NCI-H345 treated with DMSO at 0.1 percent for 48 hours (cell line): ENCODE results near the gene HOXA1.

Source experiments
- DNase-seq: peaks from one replicate; lab custom pipeline; 2025; ENCODE audit not compliant: unreplicated experiment; lab: John Stamatoyannopoulos, UW

HOXA1 gene

DNA sequence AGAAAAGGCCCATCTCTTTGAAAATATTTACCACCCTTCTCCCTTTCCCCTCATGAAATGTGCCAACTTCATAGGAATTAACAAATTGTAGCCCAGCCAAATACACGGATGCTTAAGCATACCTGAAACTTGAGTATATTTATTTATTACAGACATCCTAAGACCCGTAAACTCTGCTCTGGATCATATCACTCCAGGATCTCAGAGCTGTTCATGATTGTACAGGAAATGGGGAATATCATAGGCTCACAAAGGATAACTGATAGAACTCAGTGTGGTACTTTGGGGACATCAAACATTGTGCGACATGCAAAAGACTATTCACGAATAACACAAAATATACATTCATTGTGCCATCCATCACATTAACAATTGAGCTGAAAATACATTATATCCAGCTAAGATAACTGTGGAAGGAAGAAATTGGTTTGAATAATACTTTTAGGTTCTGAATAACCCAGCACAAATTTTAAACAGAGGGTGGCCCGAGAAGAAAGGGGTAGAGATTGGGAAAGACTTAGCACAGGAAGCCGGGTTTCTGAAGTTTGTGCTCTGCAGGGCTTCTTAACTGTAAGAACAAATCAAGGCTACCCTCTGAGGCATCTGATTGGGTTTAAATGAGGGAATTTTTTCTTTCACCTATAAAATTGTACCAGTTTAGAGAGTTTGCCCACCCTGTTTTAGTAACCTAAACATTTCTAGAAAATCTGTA, 2.5 kb downstream of the HOXA1 start:
- DNase-seq, result no peak

DNA sequence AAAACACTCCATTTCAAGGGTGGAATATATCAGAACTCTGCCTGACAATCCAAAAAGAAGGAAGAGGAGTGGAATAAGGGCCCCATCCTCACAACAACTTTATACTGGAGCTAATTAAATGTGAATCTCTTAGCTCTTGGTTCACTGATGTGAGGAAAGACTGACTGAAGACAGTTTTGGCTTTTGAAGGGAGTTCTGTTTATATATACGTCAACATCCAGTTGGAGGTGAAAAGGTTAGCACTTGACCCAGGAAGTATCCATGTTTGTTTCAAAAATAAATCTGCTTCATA, 3.0 kb downstream of the HOXA1 start:
- no peak for DNase-seq

DNA sequence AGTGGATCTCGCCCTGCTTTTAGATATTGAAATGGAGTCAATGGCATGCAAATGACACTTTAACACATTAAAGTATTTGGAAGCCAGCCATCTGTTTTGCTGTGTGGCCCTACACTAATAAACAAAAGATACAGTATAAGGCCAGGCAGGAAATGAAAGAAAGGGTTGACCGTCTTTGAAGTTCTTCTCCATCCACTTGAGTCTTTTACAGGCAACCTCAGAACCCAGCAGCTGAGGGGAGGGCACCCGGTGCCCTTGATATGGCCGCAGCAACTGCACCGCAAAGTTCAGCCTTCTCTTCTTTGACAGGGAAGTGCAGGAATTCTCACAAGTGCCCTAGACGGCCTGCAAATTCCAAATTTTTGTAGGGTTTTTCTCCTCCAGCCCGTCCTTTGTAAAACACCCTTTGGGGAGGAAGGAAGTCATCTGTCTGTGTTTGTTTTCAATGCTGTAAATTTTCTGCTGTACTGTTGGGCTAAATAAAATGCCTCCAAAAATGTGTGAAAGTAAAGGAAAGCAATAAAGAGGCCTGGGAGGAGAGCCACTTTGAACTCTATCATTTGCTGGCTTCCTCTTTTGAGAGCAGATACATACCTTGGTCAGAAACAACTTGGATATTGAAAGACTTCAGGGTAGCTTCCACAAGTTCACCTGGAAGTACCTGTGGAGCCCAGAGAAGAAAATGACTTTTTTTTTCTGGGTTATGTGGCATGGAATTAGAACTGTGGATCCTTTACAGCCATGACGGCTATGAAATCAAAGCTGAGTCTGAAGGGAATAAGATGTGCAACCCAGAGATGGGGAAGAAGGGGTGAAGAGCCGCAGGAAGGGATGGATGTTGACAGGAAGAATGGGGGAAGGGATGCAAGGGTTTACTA, 3.6 kb downstream of the HOXA1 start:
- DNase-seq, result no peak

DNA sequence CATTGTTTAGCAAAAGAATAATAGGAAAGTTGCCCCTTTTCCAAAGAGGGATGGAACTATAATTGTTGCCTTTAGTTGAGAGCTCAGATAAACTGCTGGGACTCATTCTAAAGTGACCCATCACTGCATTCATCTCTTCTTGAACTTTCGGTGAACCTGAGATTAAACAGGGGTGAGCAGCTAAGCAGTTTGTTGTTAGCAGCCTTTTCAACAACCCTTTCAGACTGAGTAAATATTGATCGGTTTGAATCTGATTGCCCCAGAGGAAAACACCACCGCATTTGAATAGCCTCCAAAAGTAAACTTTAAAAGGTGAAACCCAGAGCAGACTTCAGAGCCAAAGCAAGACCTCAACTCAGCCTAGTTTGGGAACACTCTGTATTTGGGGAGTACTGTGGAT, 4.7 kb downstream of the HOXA1 start:
- peak; percentile 31 for DNase-seq

DNA sequence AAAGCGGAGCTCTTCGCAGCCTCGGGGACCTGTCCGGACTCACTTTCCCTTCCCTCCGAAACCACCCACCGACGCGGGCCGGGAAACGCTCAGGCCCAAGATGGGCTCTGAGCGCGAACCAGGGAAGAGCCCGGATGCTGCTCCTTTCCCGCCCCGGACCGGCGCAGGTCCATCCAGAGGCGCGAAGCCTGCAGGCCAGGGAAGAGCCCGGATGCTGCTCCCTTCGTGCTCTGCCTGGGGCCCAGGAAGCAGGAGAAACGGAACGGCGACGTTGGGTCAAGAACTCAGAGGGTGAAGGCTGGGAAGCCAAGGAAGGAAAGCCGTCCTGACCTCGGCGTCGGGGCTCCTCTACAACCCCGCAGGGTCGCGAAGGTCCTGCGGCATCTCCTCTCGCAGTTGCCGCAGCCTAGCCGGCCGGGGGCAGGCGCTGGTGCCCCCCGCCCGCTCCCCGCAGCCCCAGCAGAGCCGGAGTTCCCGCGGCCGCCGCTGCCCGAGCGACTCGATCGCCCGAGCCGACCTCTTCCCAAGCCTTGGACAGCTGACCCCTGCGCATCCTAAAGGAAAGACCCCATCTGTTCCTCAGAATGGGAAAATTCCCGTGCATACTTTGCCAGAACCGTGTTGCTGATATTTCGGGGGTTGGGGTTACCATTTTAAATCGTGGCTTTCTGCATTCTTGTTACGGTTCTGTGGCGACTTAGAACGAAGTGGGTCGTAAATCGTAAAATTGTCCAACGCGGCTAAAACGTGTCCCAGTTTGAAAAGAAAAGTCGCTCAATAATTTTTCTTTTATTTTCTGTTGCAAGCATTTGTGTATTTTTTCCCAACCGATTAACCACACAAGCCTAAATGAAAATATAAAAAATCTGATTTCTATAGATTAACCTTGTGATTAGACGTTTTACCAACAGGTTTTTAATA, 7.5 kb downstream of the HOXA1 start:
- DNase-seq, result no peak

DNA sequence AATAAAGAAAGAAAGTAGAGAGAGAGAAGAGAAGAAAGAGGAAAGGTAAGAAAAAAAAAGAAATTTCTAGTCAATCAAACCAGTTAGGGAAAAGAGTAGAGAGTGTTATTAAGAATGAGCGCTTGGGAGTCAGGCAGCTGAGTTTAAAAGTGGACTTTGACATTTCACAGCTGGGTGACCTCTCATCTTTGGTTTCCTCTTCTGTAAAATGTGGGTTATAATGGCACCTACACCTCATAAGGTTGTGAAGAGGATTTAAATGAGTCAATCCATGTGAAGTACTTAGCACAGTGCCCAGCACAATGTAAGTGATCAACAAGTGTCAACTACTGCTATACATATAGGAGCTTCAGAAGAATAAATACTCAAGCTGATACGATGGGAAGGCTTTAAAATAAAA, 12.2 kb downstream of the HOXA1 start:
- DNase-seq, result peak; percentile 27

DNA sequence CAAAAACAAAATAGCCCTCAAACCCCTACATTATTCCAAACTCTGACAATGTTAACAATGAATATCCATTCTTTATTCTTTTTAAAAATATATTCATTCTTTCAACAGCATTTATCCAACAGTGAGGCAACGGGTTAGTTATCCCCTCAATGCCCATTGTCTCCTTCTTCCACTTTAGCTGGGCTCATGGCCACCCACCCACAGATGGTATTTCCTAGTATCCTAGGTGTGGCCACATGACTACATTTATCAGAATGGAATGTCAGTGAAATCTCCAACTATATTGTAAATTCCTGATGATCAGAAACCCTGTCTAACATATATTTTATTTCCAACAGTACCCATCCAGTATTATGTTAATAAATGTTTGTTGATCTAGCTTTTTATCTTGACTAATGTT, 13.6 kb downstream of the HOXA1 start:
- no peak for DNase-seq

DNA sequence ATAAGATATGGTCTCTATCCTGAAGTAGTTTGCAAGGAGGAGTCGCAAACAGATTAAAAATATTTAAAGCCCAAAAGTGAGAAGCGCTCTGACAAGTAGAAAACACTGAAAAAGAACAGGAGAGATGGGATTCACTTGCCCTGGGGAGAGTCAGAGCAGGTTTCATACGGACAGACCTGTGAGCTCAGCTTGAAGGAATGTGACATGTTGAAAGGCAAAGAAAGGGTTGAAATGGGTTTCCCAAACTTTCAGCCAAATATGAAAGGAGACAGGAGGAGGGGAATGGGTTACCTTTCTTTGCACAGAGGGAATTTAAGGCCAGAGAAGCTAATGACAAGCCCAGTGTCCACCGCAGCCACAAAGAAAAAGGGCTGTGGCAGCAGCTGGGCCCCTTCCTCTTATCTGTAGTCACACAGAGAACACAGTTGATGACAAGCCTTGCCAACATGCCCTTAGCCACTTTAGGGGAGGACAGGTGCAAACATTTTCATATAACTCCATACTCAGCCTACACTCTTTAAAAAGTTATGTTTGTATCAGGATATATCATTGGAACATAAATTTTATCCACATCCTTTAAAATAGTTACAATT, 14.9 kb downstream of the HOXA1 start:
- DNase-seq, result no peak

DNA sequence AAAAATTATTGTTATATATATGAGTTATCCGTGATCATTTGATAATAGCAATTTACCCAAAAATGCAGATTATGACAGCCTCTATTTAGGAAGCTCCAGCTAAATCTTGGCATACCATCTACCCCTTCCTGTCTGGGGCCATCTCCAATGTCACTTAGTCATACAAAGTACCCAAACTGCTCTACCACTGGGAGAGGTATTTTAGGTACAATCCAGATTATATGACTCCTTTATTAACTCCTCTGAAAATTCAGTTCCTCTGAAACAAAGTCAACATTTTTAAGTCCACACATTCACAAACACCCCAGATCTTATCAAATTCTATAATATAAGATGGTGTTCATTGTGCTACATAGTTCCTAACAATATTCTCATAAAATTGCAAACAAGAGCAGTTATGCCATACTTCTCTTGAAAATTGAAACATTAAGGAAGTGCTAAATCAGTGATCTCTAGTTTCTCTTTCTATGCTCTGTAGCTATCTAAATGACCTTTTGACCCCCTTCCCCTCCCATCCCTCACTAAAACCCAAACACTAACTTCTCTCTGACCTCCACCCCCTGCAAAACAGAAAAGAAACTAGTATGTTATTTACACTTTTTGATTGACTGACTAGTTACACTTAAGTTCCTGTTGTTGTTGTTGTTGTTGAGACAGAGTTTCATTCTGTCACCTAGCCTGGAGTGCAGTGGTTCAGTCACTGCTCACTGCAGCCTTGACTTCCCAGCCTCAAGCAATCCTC, 16.4 kb downstream of the HOXA1 start:
- DNase-seq, result no peak

DNA sequence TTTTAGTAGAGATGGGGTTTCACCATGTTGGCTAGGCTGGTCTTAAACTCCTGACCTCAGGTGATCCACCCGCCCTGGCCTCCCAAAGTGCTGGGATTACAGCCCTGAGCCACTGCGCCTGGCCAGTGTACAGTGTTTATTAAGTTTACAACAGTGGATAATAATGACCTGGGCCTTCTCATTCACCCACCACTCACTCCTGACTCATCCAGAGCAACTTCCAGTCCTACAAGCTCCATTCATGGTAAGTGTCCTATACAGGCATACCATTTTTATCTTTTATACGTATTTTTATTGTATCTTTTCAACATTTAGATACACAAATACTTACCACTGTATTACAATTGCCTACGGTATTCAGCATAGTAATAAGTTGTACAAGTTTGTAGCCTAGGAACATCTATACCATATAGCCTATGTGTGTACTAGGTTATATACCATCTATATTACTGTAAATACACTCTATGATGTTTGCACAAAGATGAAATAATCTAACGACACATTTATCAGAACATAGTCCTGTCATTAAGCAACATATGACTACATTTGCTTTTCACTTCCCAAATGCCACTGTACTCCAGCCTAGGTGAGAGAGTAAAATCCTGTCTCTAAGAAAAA, 17.1 kb downstream of the HOXA1 start:
- DNase-seq, result no peak

DNA sequence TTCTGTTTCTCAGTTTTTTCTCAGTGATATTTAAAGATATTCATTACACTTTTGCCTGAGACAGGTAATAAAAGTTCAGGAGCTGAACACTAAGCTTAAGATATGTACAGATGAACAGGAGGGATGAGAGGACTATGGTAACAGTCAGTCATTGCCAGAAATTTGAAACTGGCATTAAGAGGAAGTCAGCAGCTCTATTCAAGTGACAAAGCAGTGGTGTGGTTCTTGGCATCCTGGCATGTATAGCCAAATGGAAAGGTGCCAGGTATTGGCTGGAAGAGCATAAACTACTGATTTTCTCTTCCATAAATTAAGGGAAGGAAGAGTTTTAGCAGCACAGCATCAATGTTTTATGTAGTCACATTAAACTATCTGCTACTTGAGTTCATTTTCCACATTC, 22.7 kb downstream of the HOXA1 start:
- no peak for DNase-seq

DNA sequence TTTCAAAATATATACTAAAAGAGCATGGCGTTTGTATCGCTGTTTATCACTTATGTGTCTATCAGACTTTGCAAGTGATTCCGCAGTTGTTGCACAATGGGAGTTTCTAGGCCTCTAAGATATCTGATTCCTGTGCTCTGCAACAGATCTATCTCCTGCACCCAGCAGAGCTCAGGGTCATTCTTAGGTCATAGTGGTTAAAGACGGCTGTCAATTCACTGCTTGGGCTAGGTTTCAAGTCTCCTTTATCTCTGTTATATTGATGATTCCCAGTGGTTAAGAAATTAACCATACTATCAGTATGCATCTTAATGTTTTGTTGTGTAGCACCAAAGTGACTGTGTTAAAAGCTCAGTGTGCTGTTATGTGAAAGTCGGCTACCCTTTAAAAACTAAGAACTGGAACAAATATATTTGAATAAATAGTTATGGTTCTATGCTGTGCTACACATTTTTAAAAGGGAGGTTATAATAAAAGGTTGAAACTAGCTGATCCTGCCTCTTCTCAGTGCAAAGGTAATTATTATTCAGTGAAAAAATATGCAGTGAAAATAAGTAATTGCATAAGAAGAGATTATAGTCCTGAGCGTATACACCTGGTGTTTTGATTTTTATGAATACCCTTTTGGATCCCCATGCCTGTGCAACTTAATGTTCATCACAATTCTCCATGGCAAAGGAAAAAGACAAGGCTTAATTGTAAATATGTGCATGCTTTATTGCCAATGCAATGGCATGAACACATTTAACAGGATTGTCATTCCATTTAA, 24.0 kb downstream of the HOXA1 start:
- no peak for DNase-seq

DNA sequence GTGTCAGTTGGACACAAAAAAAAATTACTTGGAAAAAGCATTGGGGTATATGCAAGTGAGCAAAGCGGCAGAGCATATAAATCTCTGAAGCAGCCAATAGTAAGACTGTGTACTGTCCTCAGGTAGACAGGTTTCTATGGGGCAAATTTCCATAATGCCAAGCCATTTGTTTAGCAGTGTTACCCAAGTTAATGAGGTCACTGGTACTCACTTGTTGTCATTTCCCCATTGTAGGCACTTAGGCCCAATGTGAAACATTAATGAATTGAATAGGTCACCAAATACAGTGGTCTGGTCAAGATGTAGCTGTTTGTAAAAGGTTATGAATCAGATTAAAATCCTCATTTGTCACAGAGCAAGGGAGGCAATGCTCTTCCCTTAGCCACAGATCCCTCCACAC, 27.5 kb downstream of the HOXA1 start:
- no peak for DNase-seq

DNA sequence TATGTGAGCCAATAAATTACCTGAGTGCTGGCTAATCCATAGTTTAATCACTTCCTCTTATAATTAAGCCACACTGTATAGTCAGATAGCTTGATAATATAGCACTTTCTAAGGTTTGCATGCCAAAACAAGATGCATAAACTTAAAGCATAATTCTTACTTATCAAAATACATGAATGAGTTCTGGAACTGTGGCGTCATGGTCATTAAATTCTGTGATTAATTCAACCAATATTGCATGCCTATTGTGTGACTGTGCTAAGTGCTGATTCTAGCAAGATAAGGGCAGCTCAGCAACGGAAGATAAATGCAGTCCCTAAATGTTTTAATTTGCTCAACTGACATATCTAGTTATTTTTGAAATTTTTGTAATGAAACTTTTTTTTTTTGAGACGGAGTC, 29.7 kb downstream of the HOXA1 start:
- DNase-seq, result no peak

DNA sequence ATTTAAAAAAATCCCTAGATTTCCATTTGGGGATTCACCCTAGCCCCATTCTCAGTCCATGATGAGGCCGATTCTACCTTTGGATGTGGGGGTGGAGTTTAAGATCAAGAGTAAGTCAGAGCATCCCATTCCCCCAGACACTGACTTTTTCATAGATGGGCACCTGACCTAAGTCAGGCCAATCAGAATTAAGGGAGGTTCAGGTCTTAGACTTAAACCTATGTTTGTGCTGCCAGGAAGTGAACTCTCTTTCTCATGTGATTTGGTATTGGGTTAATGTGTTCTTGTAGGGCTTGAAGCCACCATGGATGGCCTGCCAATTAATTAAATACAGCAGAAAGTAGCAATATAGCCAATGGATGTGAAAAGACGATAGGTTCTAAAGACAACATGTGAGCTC, 30.1 kb downstream of the HOXA1 start:
- no peak for DNase-seq

DNA sequence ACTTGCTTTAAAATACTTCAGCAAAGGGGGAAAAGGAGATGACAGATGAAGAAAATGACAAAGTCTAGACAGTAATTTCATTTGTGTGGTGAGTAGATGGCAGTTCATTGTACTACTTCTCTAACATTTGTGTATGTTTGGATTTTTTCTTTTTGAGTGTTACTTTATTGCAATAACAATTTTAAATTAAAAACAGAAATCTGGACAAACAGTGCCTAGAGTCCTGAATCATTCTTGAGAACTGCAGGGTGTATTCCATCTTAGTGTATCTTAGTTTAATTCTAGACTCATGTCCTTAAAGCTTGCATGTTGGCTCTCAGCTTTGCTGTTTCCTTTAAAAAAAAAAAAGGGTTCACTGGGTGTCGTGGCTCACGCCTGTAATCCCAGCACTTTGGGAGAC, 31.1 kb downstream of the HOXA1 start:
- DNase-seq, result no peak

DNA sequence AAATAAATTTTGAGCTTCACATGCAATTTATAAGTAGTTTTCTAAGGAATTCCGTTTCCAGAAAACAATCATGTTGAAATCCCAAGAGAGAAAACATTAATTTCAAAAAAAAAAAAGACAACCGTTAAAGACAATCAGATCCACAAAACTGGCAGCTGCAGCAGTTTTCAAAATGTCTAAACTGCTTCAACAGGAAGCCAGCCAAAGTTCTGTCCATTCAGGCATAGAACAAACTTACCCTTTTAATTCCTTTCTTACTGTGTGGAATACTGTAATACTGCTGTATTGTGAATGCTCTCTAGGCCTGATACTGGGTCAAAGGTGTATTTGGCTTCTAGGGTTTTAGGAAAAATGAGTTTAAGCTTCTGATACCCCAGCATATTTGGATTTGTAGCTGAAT, 31.6 kb downstream of the HOXA1 start:
- DNase-seq, result no peak

DNA sequence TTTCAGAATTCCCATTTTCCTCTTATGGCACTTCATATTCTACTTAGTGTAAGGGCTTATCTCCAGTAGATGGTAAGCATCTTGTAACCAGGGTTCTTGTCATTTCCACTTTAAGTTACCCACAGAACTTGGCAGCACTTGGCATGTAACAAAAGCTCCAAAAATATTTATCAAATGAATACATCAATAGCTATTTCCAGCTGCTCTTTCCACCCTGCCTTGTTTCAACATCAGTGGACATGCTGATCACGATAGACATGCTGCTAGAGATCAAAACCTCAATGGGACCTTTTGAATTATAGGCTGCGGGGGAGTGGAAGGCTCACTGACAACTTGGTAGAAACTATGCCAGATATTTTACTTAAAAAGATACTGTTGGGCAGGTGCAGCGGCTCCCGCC, 32.9 kb downstream of the HOXA1 start:
- DNase-seq, result no peak

DNA sequence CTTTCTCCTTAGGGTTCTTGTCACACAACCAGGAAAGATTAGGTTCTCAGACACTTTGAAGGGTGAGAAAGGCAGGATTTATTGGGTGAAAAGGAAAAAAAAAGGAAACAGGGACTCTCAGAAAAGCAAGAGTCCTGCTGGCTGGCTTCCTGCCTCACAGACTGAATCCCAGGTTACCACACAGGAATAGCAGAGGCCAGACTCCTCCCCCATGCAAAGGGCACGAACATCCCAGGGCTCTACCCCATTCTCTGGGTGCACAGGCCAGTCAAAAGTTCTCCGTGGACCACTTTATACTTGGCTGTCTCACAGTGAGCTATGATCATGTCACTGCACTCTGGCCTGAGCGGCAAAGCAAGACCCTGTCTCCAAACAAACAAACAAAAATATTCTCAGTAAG, 42.6 kb downstream of the HOXA1 start:
- DNase-seq, result no peak

DNA sequence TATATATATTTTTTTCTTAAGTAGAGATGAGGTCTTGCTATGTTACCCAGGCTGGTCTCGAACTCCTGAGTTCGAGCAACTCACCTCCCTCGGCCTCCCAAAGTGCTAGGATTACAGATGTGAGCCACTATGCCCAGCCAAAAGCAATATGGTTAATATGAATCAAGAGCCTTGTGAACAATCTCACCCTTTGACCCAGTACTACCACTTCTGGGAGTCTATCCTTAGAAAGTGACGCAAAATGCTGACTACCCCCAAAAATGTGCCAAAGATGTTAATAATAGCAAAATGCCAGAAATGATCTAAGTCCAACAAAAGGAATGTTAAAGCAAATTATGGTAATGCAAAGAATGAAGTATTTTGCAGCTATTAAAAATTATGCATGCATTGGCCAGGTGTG, 44.3 kb downstream of the HOXA1 start:
- no peak for DNase-seq
